ENCODE results near the gene PID1. TPM values are rescaled to one million over a fixed set of nuclear protein-coding genes. Genes with fewer than 3 reads are reported as not detected.

Gene PID1
- total and polyA plus RNA-seq, 5 donors from 2014 or later: 0.09 TPM; not detected in 4

GRCh38 chr2:229032608-229033234, 238.4 kb downstream of the PID1 start:
- DNase-seq (no peak), ATAC-seq (ENCODE audit: low read depth in 2 of 2) (no peak)
- no peaks in the 10 kb centered on the region for H3K36me3 ChIP-seq (ENCODE audit: control insufficient read depth, insufficient read depth, low read length)
- no peak overlapping the region for H3K27ac ChIP-seq (ENCODE audit: insufficient read depth, low read length, poor library complexity, severe bottlenecking)
- Mint-ChIP-seq H3K4me1 (no peaks in the 10 kb centered on the region), H3K36me3 (no peaks in the 10 kb centered on the region), H3K27me3 (no peaks in the 10 kb centered on the region), H3K27ac (no peak overlapping the region), H3K4me3 (no peak overlapping the region), H3K9me3 (peaks cover 0 to 14% (median 2%) of the 10 kb centered on the region in 7 donors)
- H3K4me1 ChIP-seq (ENCODE audit: control insufficient read depth, insufficient read depth, low read length, poor library complexity, severe bottlenecking): no peaks in the 10 kb centered on the region
- no peak overlapping the region for H3K4me3 ChIP-seq (ENCODE audit: low read depth, low read length)
- no peaks in the 10 kb centered on the region for H3K9me3 ChIP-seq (ENCODE audit: control insufficient read depth in 2 of 2, low read length in 2 of 2)
- no peaks in the 10 kb centered on the region for H3K27me3 ChIP-seq (ENCODE audit: control insufficient read depth, insufficient read depth, low read length)

- Histone ChIP-seq H3K27me3 (ENCODE audit: control insufficient read depth, insufficient read depth, low read length) (no peaks in the 10 kb centered on the region), H3K4me3 (ENCODE audit: low read depth, low read length) (no peak overlapping the region), H3K27ac (ENCODE audit: insufficient read depth, low read length, poor library complexity, severe bottlenecking) (no peak overlapping the region), H3K4me1 (ENCODE audit: control insufficient read depth, insufficient read depth, low read length, poor library complexity, severe bottlenecking) (no peaks in the 10 kb centered on the region), H3K36me3 (ENCODE audit: control insufficient read depth, insufficient read depth, low read length) (no peaks in the 10 kb centered on the region), H3K9me3 (ENCODE audit: control insufficient read depth in 2 of 2, low read length in 2 of 2) (no peaks in the 10 kb centered on the region)
- Mint-ChIP-seq H3K4me3 (no peak overlapping the region), H3K27me3 (no peaks in the 10 kb centered on the region), H3K27ac (no peak overlapping the region), H3K36me3 (no peaks in the 10 kb centered on the region), H3K4me1 (no peaks in the 10 kb centered on the region), H3K9me3 (peaks cover 0 to 18% (median 2%) of the 10 kb centered on the region in 7 donors)
- no peak for ATAC-seq (ENCODE audit: low read depth in 2 of 2)
- no peak for DNase-seq
Observed at GRCh38 chr2:229027353-229028105, 243.6 kb downstream of the PID1 start.

- Mint-ChIP-seq H3K36me3 (no peaks in the 10 kb centered on the region), H3K27me3 (no peaks in the 10 kb centered on the region), H3K4me1 (no peaks in the 10 kb centered on the region), H3K9me3 (peaks cover 0 to 18% (median 2%) of the 10 kb centered on the region in 7 donors), H3K27ac (no peak overlapping the region), H3K4me3 (no peak overlapping the region)
- H3K27me3 ChIP-seq (ENCODE audit: control insufficient read depth, insufficient read depth, low read length): no peaks in the 10 kb centered on the region
- DNase-seq: no peak
- no peak overlapping the region for H3K4me3 ChIP-seq (ENCODE audit: low read depth, low read length)
- H3K27ac ChIP-seq (ENCODE audit: insufficient read depth, low read length, poor library complexity, severe bottlenecking): no peak overlapping the region
- H3K9me3 ChIP-seq (ENCODE audit: control insufficient read depth in 2 of 2, low read length in 2 of 2): no peaks in the 10 kb centered on the region
- ATAC-seq (ENCODE audit: low read depth in 2 of 2): no peak
- no peaks in the 10 kb centered on the region for H3K4me1 ChIP-seq (ENCODE audit: control insufficient read depth, insufficient read depth, low read length, poor library complexity, severe bottlenecking)
- no peaks in the 10 kb centered on the region for H3K36me3 ChIP-seq (ENCODE audit: control insufficient read depth, insufficient read depth, low read length)
Observed at GRCh38 chr2:229025653-229026052, 245.4 kb downstream of the PID1 start.

- Histone ChIP-seq H3K4me3 (ENCODE audit: low read depth, low read length) (no peak overlapping the region), H3K36me3 (ENCODE audit: control insufficient read depth, insufficient read depth, low read length) (no peaks in the 10 kb centered on the region), H3K27ac (ENCODE audit: insufficient read depth, low read length, poor library complexity, severe bottlenecking) (no peak overlapping the region), H3K4me1 (ENCODE audit: control insufficient read depth, insufficient read depth, low read length, poor library complexity, severe bottlenecking) (no peaks in the 10 kb centered on the region), H3K27me3 (ENCODE audit: control insufficient read depth, insufficient read depth, low read length) (no peaks in the 10 kb centered on the region), H3K9me3 (ENCODE audit: control insufficient read depth in 2 of 2, low read length in 2 of 2) (peaks cover 0 to 2% of the 10 kb centered on the region in 2 experiments)
- Mint-ChIP-seq H3K27me3 (no peaks in the 10 kb centered on the region), H3K4me3 (no peak overlapping the region), H3K9me3 (peaks cover 0 to 15% (median 5%) of the 10 kb centered on the region in 7 donors), H3K27ac (no peak overlapping the region), H3K4me1 (no peaks in the 10 kb centered on the region), H3K36me3 (no peaks in the 10 kb centered on the region)
- DNase-seq: no peak
- ATAC-seq (ENCODE audit: low read depth in 2 of 2): no peak
Observed at GRCh38 chr2:229022652-229023051, 248.4 kb downstream of the PID1 start.

GRCh38 chr2:229022071-229022470, 249.0 kb downstream of the PID1 start:
- DNase-seq (no peak), ATAC-seq (ENCODE audit: low read depth in 2 of 2) (no peak)
- Mint-ChIP-seq H3K4me1 (no peaks in the 10 kb centered on the region), H3K36me3 (no peaks in the 10 kb centered on the region), H3K9me3 (peaks cover 2 to 12% (median 5%) of the 10 kb centered on the region in 7 donors), H3K4me3 (no peak overlapping the region), H3K27ac (no peak overlapping the region), H3K27me3 (no peaks in the 10 kb centered on the region)
- Histone ChIP-seq H3K27ac (ENCODE audit: insufficient read depth, low read length, poor library complexity, severe bottlenecking) (no peak overlapping the region), H3K36me3 (ENCODE audit: control insufficient read depth, insufficient read depth, low read length) (no peaks in the 10 kb centered on the region), H3K4me3 (ENCODE audit: low read depth, low read length) (no peak overlapping the region), H3K4me1 (ENCODE audit: control insufficient read depth, insufficient read depth, low read length, poor library complexity, severe bottlenecking) (no peaks in the 10 kb centered on the region), H3K27me3 (ENCODE audit: control insufficient read depth, insufficient read depth, low read length) (no peaks in the 10 kb centered on the region), H3K9me3 (ENCODE audit: control insufficient read depth in 2 of 2, low read length in 2 of 2) (peaks cover 0 to 2% of the 10 kb centered on the region in 2 experiments)

- H3K4me3 ChIP-seq (ENCODE audit: low read depth, low read length): no peak overlapping the region
- no peaks in the 10 kb centered on the region for H3K27me3 ChIP-seq (ENCODE audit: control insufficient read depth, insufficient read depth, low read length)
- Mint-ChIP-seq H3K4me1 (no peaks in the 10 kb centered on the region), H3K36me3 (no peaks in the 10 kb centered on the region), H3K27me3 (no peaks in the 10 kb centered on the region), H3K4me3 (no peak overlapping the region), H3K9me3 (peaks cover 0 to 13% (median 4%) of the 10 kb centered on the region in 7 donors), H3K27ac (no peak overlapping the region)
- no peaks in the 10 kb centered on the region for H3K36me3 ChIP-seq (ENCODE audit: control insufficient read depth, insufficient read depth, low read length)
- no peak overlapping the region for H3K27ac ChIP-seq (ENCODE audit: insufficient read depth, low read length, poor library complexity, severe bottlenecking)
- ATAC-seq (ENCODE audit: low read depth in 2 of 2) (no peak), DNase-seq (no peak)
- H3K9me3 ChIP-seq (ENCODE audit: control insufficient read depth in 2 of 2, low read length in 2 of 2): no peaks in the 10 kb centered on the region
- no peaks in the 10 kb centered on the region for H3K4me1 ChIP-seq (ENCODE audit: control insufficient read depth, insufficient read depth, low read length, poor library complexity, severe bottlenecking)
Observed at GRCh38 chr2:229009816-229010215, 261.3 kb downstream of the PID1 start.

- Mint-ChIP-seq H3K4me3 (no peak overlapping the region), H3K27ac (no peak overlapping the region), H3K36me3 (no peaks in the 10 kb centered on the region), H3K9me3 (peaks cover 6 to 25% (median 9%) of the 10 kb centered on the region in 7 donors), H3K4me1 (no peaks in the 10 kb centered on the region), H3K27me3 (no peaks in the 10 kb centered on the region)
- DNase-seq: no peak
- Histone ChIP-seq H3K36me3 (ENCODE audit: control insufficient read depth, insufficient read depth, low read length) (no peaks in the 10 kb centered on the region), H3K9me3 (ENCODE audit: control insufficient read depth in 2 of 2, low read length in 2 of 2) (peaks cover 0 to 9% of the 10 kb centered on the region in 2 experiments), H3K4me3 (ENCODE audit: low read depth, low read length) (no peak overlapping the region), H3K27me3 (ENCODE audit: control insufficient read depth, insufficient read depth, low read length) (no peaks in the 10 kb centered on the region), H3K4me1 (ENCODE audit: control insufficient read depth, insufficient read depth, low read length, poor library complexity, severe bottlenecking) (no peaks in the 10 kb centered on the region), H3K27ac (ENCODE audit: insufficient read depth, low read length, poor library complexity, severe bottlenecking) (no peak overlapping the region)
- no peak for ATAC-seq (ENCODE audit: low read depth in 2 of 2)
Observed at GRCh38 chr2:229003256-229003655, 267.8 kb downstream of the PID1 start.

GRCh38 chr2:229001196-229001595, 269.9 kb downstream of the PID1 start:
- H3K27ac Mint-ChIP-seq: no peak overlapping the region

More at GRCh38 chr2:229001196-229001595, 269.9 kb downstream of the PID1 start:
- peaks cover 4 to 25% (median 11%) of the 10 kb centered on the region in 7 donors for H3K9me3 Mint-ChIP-seq
- H3K4me3 Mint-ChIP-seq: no peak overlapping the region
- no peaks in the 10 kb centered on the region for H3K36me3 Mint-ChIP-seq
- H3K9me3 ChIP-seq (ENCODE audit: control insufficient read depth in 2 of 2, low read length in 2 of 2): peaks cover 0 to 9% of the 10 kb centered on the region in 2 experiments
- no peaks in the 10 kb centered on the region for H3K27me3 Mint-ChIP-seq
- no peak for DNase-seq
- no peak overlapping the region for H3K27ac ChIP-seq (ENCODE audit: insufficient read depth, low read length, poor library complexity, severe bottlenecking)
- no peaks in the 10 kb centered on the region for H3K36me3 ChIP-seq (ENCODE audit: control insufficient read depth, insufficient read depth, low read length)
- H3K4me3 ChIP-seq (ENCODE audit: low read depth, low read length): no peak overlapping the region
- H3K4me1 ChIP-seq (ENCODE audit: control insufficient read depth, insufficient read depth, low read length, poor library complexity, severe bottlenecking): no peaks in the 10 kb centered on the region
- no peaks in the 10 kb centered on the region for H3K4me1 Mint-ChIP-seq
- H3K27me3 ChIP-seq (ENCODE audit: control insufficient read depth, insufficient read depth, low read length): no peaks in the 10 kb centered on the region
- ATAC-seq (ENCODE audit: low read depth in 2 of 2): no peak
